ENCODE results near the gene PGS1. TPM values are rescaled to one million over a fixed set of nuclear protein-coding genes. Genes with fewer than 3 reads are reported as not detected.

PGS1 gene
- total and polyA plus RNA-seq, 10 of the 15 experiments (the other 5 are each of a cell fraction or from before 2014, with no cell fraction given), result 1.3 to 37.6 (median 27.4) TPM

- ATAC-seq (no peak), FAIRE-seq (no peak), DNase-seq (ENCODE audit: low read depth, low spot score) (no peak)
- no peaks in the 10 kb centered on the region for H4K20me1 ChIP-seq (ENCODE audit: control insufficient read depth, insufficient read depth)
- no peak for TF ChIP-seq RAD21 (IDR thresholded peaks at IDR 0.05; ENCODE audit: insufficient read depth, low read depth, low read length)
- no peak for TF ChIP-seq TCF12 (IDR thresholded peaks at IDR 0.05; ENCODE audit: low read depth, low read length)
- no peak for TF ChIP-seq SMC3 (IDR thresholded peaks at IDR 0.05; ENCODE audit: borderline replicate concordance, low read length)
- TF ChIP-seq MXI1 (IDR thresholded peaks at IDR 0.05; ENCODE audit: low read depth, low read length), result no peak
- no peak for TF ChIP-seq MLLT1 (IDR thresholded peaks at IDR 0.05)
- TF ChIP-seq JUND (IDR thresholded peaks at IDR 0.05; ENCODE audit: low read depth, low read length), result no peak
- no peak for TF ChIP-seq IRF3 (IDR thresholded peaks at IDR 0.05)
- TF ChIP-seq WRNIP1 (IDR thresholded peaks at IDR 0.05; ENCODE audit: borderline replicate concordance, low read depth, low read length), result no peak
- no peak for TF ChIP-seq TAF1 (IDR thresholded peaks at IDR 0.05; ENCODE audit: borderline replicate concordance, low read depth, low read length)
- TF ChIP-seq HSF1 (IDR thresholded peaks at IDR 0.05; ENCODE audit: low read depth, low read length), result no peak
- TF ChIP-seq RCOR1 (conservative IDR thresholded peaks at IDR 0.05; ENCODE audit: low read depth, low read length), result no peak
- TF ChIP-seq BCL11A (IDR thresholded peaks at IDR 0.05; ENCODE audit: low read depth, low read length), result no peak
- no peak for TF ChIP-seq NFXL1 (IDR thresholded peaks at IDR 0.05; ENCODE audit: borderline replicate concordance)
- no peak for TF ChIP-seq POLR2AphosphoS5 (IDR thresholded peaks at IDR 0.05; ENCODE audit: low read length)
- no peak for TF ChIP-seq POLR2AphosphoS2 (IDR thresholded peaks at IDR 0.05; ENCODE audit: low read depth, low read length)
- TF ChIP-seq ZSCAN29 (IDR thresholded peaks at IDR 0.05), result no peak
- H3K27ac ChIP-seq (ENCODE audit: control insufficient read depth, insufficient read depth), result no peak overlapping the region
- in situ Hi-C loops (cut with MboI) (no loop called here), intact Hi-C loops (cut with micrococcal nuclease; ENCODE audit: unreplicated experiment) (no loop called here)
- ChIA-PET SMC1A (ENCODE audit: uncharacterized antibody, unreplicated experiment) (no interaction called here), POLR2A (no interaction called here), CTCF (no interaction called here), RAD21 (ENCODE audit: unreplicated experiment) (no interaction called here)
- H3K79me2 ChIP-seq (ENCODE audit: control insufficient read depth, insufficient read depth, low read length), result no peaks in the 10 kb centered on the region
- no peak overlapping the region for H3K9ac ChIP-seq (ENCODE audit: control insufficient read depth, insufficient read depth, low read length)
- H3K4me1 ChIP-seq (ENCODE audit: control insufficient read depth, insufficient read depth, low read length), result no peaks in the 10 kb centered on the region
- H3K4me3 ChIP-seq, result no peak overlapping the region
- 81% methylated on average over 9 of the region's 10 CpGs for whole genome bisulfite sequencing (ENCODE audit: insufficient coverage, insufficient replicate concordance, low lambda C conversion rate, missing lambda C conversion rate)
- no peaks in the 10 kb centered on the region for H3K36me3 ChIP-seq (ENCODE audit: control insufficient read depth in 2 of 2, insufficient read depth in 2 of 2, low read length in 1 of 2)
- H3K27me3 ChIP-seq (replicated peaks in 1 of 2; ENCODE audit: control insufficient read depth in 2 of 2, insufficient read depth in 2 of 2, low read length in 1 of 2), result no peaks in the 10 kb centered on the region
- H3K4me2 ChIP-seq (ENCODE audit: control insufficient read depth, insufficient read depth), result no peak overlapping the region
- H2AFZ ChIP-seq (ENCODE audit: control insufficient read depth, low read depth, low read length), result no peak overlapping the region
- BruUV-seq (replicated peaks), result no TSS peak
- no peaks in the 10 kb centered on the region for H3K9me3 ChIP-seq (replicated peaks; ENCODE audit: control insufficient read depth, insufficient read depth, low read length)
These were observed 59.8 kb downstream of the PGS1 start for GRCh38 chr17:78438271-78438691.
